ENCODE data around the gene GPRC5C.
"Not testable (repeated sequence)": the region's sequence is repeated elsewhere in the genome, so short reads cannot be mapped to it uniquely, and the experiment has no call there.

Gene GPRC5C

DNA sequence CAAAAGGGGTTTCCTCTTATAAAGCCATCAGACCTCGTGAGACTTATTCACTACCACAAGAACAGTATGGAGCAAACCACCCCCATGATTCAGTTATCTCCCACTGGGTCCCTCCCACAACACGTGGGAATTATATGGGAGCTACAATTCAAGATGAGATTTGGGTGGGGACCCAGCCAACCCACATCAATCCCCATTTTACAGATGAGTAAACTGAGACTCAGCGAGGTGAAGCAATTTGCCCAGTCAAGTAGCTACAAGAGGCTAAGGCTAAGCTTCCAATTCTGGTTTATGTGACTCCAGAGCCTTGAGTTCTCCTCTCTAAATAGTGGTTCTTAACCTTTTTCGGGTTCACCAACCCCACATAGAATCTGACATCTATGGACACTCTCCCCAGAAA is 43.3 kb downstream of the GPRC5C start:
- no peak for DNase-seq

GRCh38 chr17:74477411-74477810 is 45.5 kb downstream of the GPRC5C start:
- no peak for DNase-seq

- peak in 2 of 5 experiments; percentile 59 to 84 for DNase-seq
Observed at GRCh38 chr17:74478420-74479100, 46.7 kb downstream of the GPRC5C start.

DNA sequence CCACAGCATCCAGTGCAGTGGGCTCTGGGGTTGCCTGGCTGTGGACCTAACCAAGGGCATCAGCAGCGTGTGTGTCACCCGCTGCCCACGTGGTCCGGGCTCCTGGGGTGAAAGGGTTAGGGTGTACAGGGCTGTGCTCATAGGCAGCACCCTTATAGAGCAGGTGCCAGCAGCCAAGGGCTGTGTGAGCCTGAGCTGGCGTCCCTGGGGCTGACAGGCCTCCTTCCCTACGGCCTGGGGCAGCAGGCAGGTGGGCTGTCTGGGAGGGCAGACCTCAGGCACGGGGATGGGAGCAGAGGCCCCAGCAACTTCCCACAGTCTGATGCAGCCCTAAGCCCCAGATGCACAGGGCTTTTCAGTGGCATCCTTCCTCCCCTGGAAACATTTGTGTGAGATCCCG is 48.4 kb downstream of the GPRC5C start:
- DNase-seq: no peak

DNA sequence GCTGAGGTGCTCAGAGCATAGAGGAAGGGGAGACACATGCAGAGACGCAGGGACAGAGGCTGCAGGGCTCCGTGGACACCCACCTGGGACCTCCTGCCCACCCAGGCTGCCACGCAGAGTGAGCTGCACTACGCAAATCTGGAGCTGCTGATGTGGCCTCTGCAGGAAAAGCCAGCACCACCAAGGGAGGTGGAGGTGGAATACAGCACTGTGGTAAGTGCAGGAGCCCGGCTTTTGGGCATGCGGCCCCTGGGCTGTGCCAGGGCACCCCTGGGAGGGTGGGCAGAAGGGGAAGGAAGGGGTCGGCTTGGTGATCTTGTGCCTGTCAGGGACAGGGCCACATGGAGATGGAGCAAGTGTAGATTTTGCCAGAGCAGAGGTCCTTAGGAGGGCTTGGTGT is 49.7 kb downstream of the GPRC5C start:
- DNase-seq: no peak

DNA sequence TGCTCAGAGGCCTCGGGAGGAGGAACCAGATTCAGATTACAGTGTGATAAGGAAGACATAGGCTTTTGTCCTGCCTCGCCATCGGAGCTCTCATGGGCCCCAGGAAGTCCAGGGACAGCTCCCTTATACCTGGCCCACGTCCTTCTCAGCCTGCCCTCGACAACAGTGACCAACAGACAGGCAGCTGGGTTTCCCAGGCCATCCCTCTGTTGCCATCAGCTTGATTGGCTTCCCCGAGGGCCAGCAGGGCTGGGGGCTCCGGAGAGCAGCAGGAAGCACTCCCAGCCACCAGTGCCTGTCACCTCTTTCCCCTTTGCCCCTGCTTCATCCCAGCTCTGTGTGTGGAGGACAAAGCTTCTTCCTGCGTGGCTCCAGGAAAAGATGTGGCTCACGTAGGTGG is 52.2 kb downstream of the GPRC5C start:
- DNase-seq: no peak

DNA sequence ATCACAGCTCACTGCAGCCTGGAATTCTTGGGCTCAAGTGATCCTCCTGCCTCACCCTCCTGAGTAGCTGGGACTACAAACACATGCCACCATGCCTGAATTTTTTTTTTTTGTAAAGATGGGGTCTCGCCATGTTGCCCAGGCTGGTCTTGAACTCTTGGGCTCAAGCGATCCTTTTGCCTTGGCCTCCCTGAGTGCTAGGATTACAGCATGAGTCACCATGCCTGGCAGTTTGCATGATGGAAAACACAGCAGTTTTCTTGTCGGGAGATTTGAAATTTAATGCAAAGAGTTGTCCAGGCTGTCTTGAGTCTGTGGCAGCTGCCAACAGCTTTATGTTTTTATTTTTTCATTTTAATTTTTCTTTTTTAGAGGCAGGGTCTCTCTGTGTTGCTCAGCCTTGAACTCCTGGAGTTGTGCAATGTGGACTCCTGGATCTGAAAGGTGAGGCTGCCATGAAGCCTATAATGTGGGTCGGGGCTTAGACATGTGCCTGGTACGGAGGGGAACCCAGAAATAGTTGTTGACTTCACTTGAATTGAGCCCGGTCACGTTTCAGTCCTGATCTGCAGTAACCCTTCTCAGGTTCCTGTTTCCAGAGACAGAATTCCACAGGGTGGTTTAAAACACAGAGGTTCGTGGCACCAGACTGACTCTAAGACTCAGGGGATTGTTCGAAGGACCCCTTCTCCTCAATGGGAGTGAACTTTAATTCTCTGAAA is 53.3 kb downstream of the GPRC5C start:
- DNase-seq: no peak

DNA sequence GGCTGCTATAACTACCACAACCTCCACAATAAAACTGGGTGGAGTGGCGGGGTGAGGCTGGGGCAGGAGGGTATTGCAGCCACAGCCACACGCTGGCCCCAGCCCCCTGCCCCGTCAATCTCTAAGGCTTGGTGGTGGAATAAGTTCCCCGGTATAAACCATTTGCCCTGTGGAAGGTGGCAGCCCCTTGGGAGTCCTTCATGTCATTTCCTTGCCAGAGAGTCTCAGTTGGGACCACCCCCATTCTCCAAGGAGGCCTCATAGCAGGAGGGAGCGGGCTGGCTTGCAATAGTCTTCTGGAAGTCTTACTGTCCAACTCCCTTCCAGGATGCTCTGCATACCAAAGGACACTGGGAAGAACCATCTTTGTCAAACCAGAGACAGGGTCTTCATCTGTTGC is 54.0 kb downstream of the GPRC5C start:
- no peak for DNase-seq

GRCh38 chr17:74488276-74488675 is 56.4 kb downstream of the GPRC5C start:
- not testable (repeated sequence) for DNase-seq

DNA sequence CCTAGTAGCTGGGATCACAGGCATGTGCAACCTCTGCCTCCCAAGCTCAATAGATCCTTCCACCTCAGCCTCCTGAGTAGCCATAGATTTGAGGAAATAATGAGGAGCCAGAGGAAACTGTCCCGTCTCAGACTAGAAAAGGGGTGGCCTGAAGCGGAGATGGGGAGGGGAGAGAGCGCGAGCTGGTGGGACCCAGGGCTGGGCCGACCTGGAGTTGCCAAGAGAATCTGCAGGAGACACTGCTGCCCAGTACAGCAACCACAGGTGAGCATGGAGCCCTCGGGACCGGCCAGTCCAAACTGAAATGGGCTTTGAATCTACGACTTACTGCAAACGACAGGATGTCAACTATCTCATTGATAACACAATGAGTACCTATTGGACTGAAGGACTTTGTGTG is 58.8 kb downstream of the GPRC5C start:
- no peak for DNase-seq

DNA sequence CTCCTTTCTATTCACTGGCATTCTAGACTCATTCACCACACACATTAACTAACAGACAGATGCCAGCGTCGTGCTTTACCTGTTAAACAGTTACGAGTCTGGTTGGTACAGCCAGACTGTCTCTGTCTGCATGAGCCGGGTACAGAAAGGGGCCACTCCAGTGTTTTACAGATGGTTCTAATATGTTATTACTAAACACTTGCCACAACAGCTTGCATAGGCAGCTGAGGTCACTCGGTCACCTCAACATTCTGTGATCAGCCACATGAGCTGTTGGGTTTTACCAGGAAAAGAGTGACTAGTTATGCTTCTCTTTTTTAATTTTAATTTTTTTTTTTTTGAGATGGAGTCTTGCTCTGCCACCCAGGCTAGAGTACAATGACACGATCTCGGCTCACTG is 59.7 kb downstream of the GPRC5C start:
- no peak for DNase-seq

GRCh38 chr17:74493331-74493833 is 61.5 kb downstream of the GPRC5C start:
- DNase-seq: peak in 4 of 5 experiments; percentile 49 to 65 (median 54)

Measured in T-helper 2 cell (primary cell).